Naive thymus-derived CD4-positive, alpha-beta T cell (primary cell): ENCODE data around the gene LPO. TPM values are rescaled to one million over a fixed set of nuclear protein-coding genes. Genes with fewer than 3 reads are reported as not detected.
A peak's percentile ranks its signal among the peaks of the same experiment; 100 is the strongest.

ENCODE experiments used
- ATAC-seq: fragments of 150-1000 bp; cut with Tn5 transposase; 2 replicates; pipeline ENCODE4 v1.10.0; 2021; ENCODE audit warnings: mild to moderate bottlenecking, moderate library complexity
- CTCF ChIA-PET: fragments of 350-600 bp; sonication (Branson Sonifier 250); formaldehyde crosslinking; loops from one replicate; lab custom pipeline; 2021; ENCODE audit warnings: antibody characterized with exemption; lab: Charles Lee
- POLR2A ChIA-PET: fragments of 350-600 bp; sonication (Branson Sonifier 250); formaldehyde crosslinking; loops from one replicate; lab custom pipeline; 2021; ENCODE audit warnings: antibody characterized with exemption, inconsistent platforms; lab: Charles Lee
- DNase-seq, 9 donors: peaks; one replicate each; pipeline versions ENCODE4 v3.0.0 to v3.0.0-alpha.2; 2020 to 2022; ENCODE audit warnings: mixed read lengths in 1 of 9
- H3K27ac ChIP-seq: one replicate; pipeline ENCODE4 v1.7.0; 2013; ENCODE audit warnings: mild to moderate bottlenecking, low read depth, low read length, moderate library complexity
- H3K27me3 ChIP-seq, 2 donors: one replicate each; pipeline ENCODE4 v1.7.0; 2013; ENCODE audit warnings: low read length in 2 of 2, mild to moderate bottlenecking in 2 of 2, moderate library complexity in 2 of 2; ENCODE audit not compliant: control insufficient read depth in 2 of 2, insufficient read depth in 2 of 2
- H3K36me3 ChIP-seq, 3 experiments: 1 replicate in 2 of 3; 2 replicates in 1 of 3; pipeline ENCODE4 v1.7.0; 2013; ENCODE audit warnings: low read length in 3 of 3, mild to moderate bottlenecking in 3 of 3, moderate library complexity in 1 of 3; ENCODE audit not compliant: insufficient read depth in 3 of 3, control insufficient read depth in 2 of 3
- H3K4me1 ChIP-seq, 2 donors: one replicate each; pipeline ENCODE4 v1.7.0; 2013; ENCODE audit warnings: low read length in 2 of 2, mild to moderate bottlenecking in 2 of 2, moderate library complexity in 1 of 2; ENCODE audit not compliant: control insufficient read depth in 2 of 2, insufficient read depth in 2 of 2
- H3K4me3 ChIP-seq: 2 replicates; pipeline ENCODE4 v1.7.0; 2013; ENCODE audit warnings: mild to moderate bottlenecking, low read length
- H3K9me3 ChIP-seq, 3 experiments: 1 replicate in 2 of 3; 2 replicates in 1 of 3; pipeline ENCODE4 v1.7.0; 2013; ENCODE audit warnings: low read length in 3 of 3; ENCODE audit not compliant: control insufficient read depth in 2 of 3
- H3K27ac Mint-ChIP-seq, 9 donors: one replicate each; pipeline ENCODE4 v1.8.0; 2020 to 2022; ENCODE audit warnings: mixed read lengths in 9 of 9, mild to moderate bottlenecking in 8 of 9, moderate library complexity in 5 of 9, inconsistent platforms in 2 of 9
- H3K27me3 Mint-ChIP-seq, 5 donors: one replicate each; pipeline ENCODE4 v1.8.0; 2021 to 2022; ENCODE audit warnings: mixed read lengths in 5 of 5, mild to moderate bottlenecking in 1 of 5
- H3K36me3 Mint-ChIP-seq, 5 donors: one replicate each; pipeline ENCODE4 v1.8.0; 2020 to 2022; ENCODE audit warnings: mixed read lengths in 5 of 5, mild to moderate bottlenecking in 3 of 5, inconsistent platforms in 1 of 5
- H3K4me1 Mint-ChIP-seq, 7 donors: one replicate each; pipeline ENCODE4 v1.8.0; 2020 to 2022; ENCODE audit warnings: mixed read lengths in 7 of 7, mild to moderate bottlenecking in 3 of 7, inconsistent platforms in 1 of 7
- H3K4me3 Mint-ChIP-seq, 10 donors: one replicate each; pipeline ENCODE4 v1.8.0; 2020 to 2022; ENCODE audit warnings: mild to moderate bottlenecking in 10 of 10, mixed read lengths in 10 of 10, moderate library complexity in 6 of 10, inconsistent platforms in 2 of 10
- H3K9me3 Mint-ChIP-seq, 11 donors: one replicate each; pipeline ENCODE4 v1.8.0; 2020 to 2022; ENCODE audit warnings: mixed read lengths in 11 of 11, mild to moderate bottlenecking in 4 of 11, inconsistent platforms in 1 of 11, moderate library complexity in 1 of 11
- intact Hi-C, 2 donors: fragments of 100-400 bp; cut with micrococcal nuclease; formaldehyde crosslinking; loops; one replicate each; pipeline ENCODE4 v1.15.1; 2023
- polyA plus RNA-seq, 2 donors: library from polyadenylated mRNA; unstranded; fragments of 300-500 nt; fragmentation: Illumina TruSeq; gene quantifications; one replicate each; pipeline ENCODE4 v1.2.3, GENCODE V29; 2021
- total RNA-seq, 6 experiments: library from RNA in 5 of 6; stranded (reverse) in 5 of 6; gene quantifications; 1 replicate in 5 of 6; 2 replicates in 1 of 6; pipeline ENCODE4 v1.2.3 and lab custom pipeline; 2021 to 2026

Gene LPO
- total and polyA plus RNA-seq, 7 experiments from 2014 or later, result 0.13 to 0.15 TPM; not detected in 5

GRCh38 chr17:58315750-58316149 lies 77.4 kb downstream of the LPO start:
- Mint-ChIP-seq H3K36me3 (peaks cover 0 to 12% (median 0%) of the 10 kb centered on the region in 5 donors), H3K9me3 (no peaks in the 10 kb centered on the region), H3K27ac (peak overlapping the region in 1 of 9 donors; percentile 29), H3K4me3 (no peak overlapping the region), H3K4me1 (peaks cover 7 to 18% (median 11%) of the 10 kb centered on the region in 7 donors), H3K27me3 (no peaks in the 10 kb centered on the region)
- Histone ChIP-seq H3K27ac (no peak overlapping the region), H3K9me3 (no peaks in the 10 kb centered on the region), H3K4me3 (no peak overlapping the region), H3K4me1 (peaks cover 11 to 12% of the 10 kb centered on the region in 2 donors), H3K27me3 (no peaks in the 10 kb centered on the region), H3K36me3 (peaks cover 0 to 4% (median 0%) of the 10 kb centered on the region in 3 experiments)
- ATAC-seq, result no peak
- intact Hi-C loops, result loop anchor here in 1 of 2 donors (2.0 kb wide), 1 partner anchor 37 kb away; the partner anchor contains the start of gene SUPT4H1
- POLR2A ChIA-PET, result interaction anchor here (1.5 to 17.0 kb wide), 4 partner anchors 11 to 36 kb away, joined by 5 to 792 read pairs (median 65); partner anchors contain the start of genes SUPT4H1 and TSPOAP1
- CTCF ChIA-PET, result interaction anchor here (1.1 to 12.5 kb wide), 7 partner anchors 11 to 690 kb away, joined by 4 to 257 read pairs (median 16); partner anchors contain the start of gene RNF43
- no peak for DNase-seq

DNA sequence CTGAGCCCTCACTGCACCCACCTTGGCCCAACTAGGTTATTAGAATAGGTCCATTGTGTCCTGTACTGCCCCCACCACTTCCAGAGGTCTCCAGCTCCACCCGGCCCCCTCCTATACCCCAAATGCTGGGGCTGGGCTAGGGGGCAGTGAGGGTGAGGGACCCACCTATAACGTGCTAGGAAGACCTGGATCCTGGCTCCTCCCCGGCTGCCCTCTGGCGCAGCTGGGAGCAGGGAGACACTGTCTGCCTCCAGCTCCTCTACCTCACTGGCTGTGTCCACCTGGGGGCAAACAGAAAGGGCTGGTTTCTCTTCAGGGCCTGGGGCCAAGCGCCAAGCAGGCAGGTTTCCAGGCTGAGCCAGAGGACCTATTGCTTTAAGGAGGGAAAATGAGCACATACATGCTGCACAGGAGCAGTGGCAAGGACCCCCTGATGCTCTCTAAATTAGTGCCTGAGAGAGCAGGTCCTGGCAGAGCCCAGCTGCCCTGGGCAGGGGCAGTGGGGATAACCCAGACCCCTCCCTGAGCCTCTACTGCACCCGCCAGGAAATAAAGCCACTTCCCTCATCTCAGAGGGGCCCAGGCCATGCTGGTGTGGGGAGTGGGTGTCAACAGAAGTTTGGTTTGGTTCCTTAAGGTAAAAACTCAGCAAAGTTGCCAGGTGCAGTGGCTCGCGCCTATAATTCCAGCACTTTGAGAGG lies 78.0 kb downstream of the LPO start:
- no peaks in the 10 kb centered on the region for H3K27me3 ChIP-seq
- Mint-ChIP-seq H3K27me3 (no peaks in the 10 kb centered on the region), H3K9me3 (no peaks in the 10 kb centered on the region), H3K4me3 (no peak overlapping the region), H3K36me3 (peaks cover 0 to 12% (median 0%) of the 10 kb centered on the region in 5 donors), H3K4me1 (peaks cover 8 to 18% (median 11%) of the 10 kb centered on the region in 7 donors), H3K27ac (peak overlapping the region in 2 of 9 donors; percentile 33 to 86)
- ATAC-seq, result no peak
- ChIA-PET CTCF (interaction anchor here (0.6 to 12.5 kb wide), 18 partner anchors 10 to 689 kb away, joined by 3 to 257 read pairs (median 11); partner anchors contain the start of genes HSF5, RNF43, SUPT4H1 and TSPOAP1), POLR2A (interaction anchor here (0.9 to 17.0 kb wide), 7 partner anchors 10 to 138 kb away, joined by 3 to 792 read pairs (median 14); partner anchors contain the start of genes RNF43, SUPT4H1 and TSPOAP1)
- peak in 1 of 9 donors; percentile 2 for DNase-seq
- no peak overlapping the region for H3K4me3 ChIP-seq
- intact Hi-C loops, result loop anchor here in 1 of 2 donors (2.0 kb wide), 1 partner anchor 36 kb away; the partner anchor contains the start of gene SUPT4H1
- peaks cover 11 to 12% of the 10 kb centered on the region in 2 donors for H3K4me1 ChIP-seq
- peaks cover 0 to 4% (median 0%) of the 10 kb centered on the region in 3 experiments for H3K36me3 ChIP-seq
- no peaks in the 10 kb centered on the region for H3K9me3 ChIP-seq
- H3K27ac ChIP-seq, result no peak overlapping the region

GRCh38 chr17:58317421-58318064 lies 79.2 kb downstream of the LPO start:
- H3K36me3 ChIP-seq, result peaks cover 0 to 4% (median 0%) of the 10 kb centered on the region in 3 experiments
- ChIA-PET CTCF (interaction anchor here (0.6 to 12.5 kb wide), 28 partner anchors 9 to 960 kb away, joined by 3 to 257 read pairs (median 4); partner anchors contain the start of genes HSF5, RNF43, SUPT4H1 and TSPOAP1), POLR2A (interaction anchor here (0.8 to 17.0 kb wide), 14 partner anchors 9 to 201 kb away, joined by 3 to 792 read pairs (median 6); partner anchors contain the start of genes HSF5, RNF43, SUPT4H1 and TSPOAP1)
- Mint-ChIP-seq H3K27me3 (no peaks in the 10 kb centered on the region), H3K27ac (peak overlapping the region; percentile 58 to 94 (median 84)), H3K4me3 (peak overlapping the region in 4 of 10 donors; percentile 4 to 58 (median 28)), H3K36me3 (peaks cover 0 to 18% (median 0%) of the 10 kb centered on the region in 5 donors), H3K9me3 (no peaks in the 10 kb centered on the region), H3K4me1 (peaks cover 10 to 26% (median 13%) of the 10 kb centered on the region in 7 donors)
- ATAC-seq (peak; percentile 95), DNase-seq (peak; percentile 44 to 83 (median 77))
- H3K4me1 ChIP-seq, result peaks cover 11 to 12% of the 10 kb centered on the region in 2 donors
- H3K27me3 ChIP-seq, result no peaks in the 10 kb centered on the region
- intact Hi-C loops, result loop anchor here (1.0 to 2.0 kb wide), 8 partner anchors 11 to 201 kb away; partner anchors contain the start of genes RNF43 (in 2 of the 2), SUPT4H1 (in 1 of the 2) and TSPOAP1 (in 1 of the 2)
- H3K4me3 ChIP-seq, result no peak overlapping the region
- peak overlapping the region; percentile 47 for H3K27ac ChIP-seq
- no peaks in the 10 kb centered on the region for H3K9me3 ChIP-seq

- H3K36me3 ChIP-seq, result peaks cover 0 to 4% (median 0%) of the 10 kb centered on the region in 3 experiments
- H3K9me3 Mint-ChIP-seq, result no peaks in the 10 kb centered on the region
- POLR2A ChIA-PET, result interaction anchor here (1.0 to 17.0 kb wide), 10 partner anchors 9 to 200 kb away, joined by 3 to 792 read pairs (median 7); partner anchors contain the start of genes HSF5, RNF43, SUPT4H1 and TSPOAP1
- H3K4me3 ChIP-seq, result no peak overlapping the region
- DNase-seq (peak in 3 of 9 donors; percentile 5 to 33 (median 5)), ATAC-seq (no peak)
- peaks cover 11 to 12% of the 10 kb centered on the region in 2 donors for H3K4me1 ChIP-seq
- peaks cover 0 to 16% (median 0%) of the 10 kb centered on the region in 5 donors for H3K36me3 Mint-ChIP-seq
- H3K27me3 ChIP-seq, result no peaks in the 10 kb centered on the region
- H3K27me3 Mint-ChIP-seq, result no peaks in the 10 kb centered on the region
- CTCF ChIA-PET, result interaction anchor here (0.6 to 12.5 kb wide), 25 partner anchors 8 to 688 kb away, joined by 3 to 257 read pairs (median 5); partner anchors contain the start of genes HSF5, RNF43, SUPT4H1 and TSPOAP1
- H3K4me1 Mint-ChIP-seq, result peaks cover 10 to 27% (median 14%) of the 10 kb centered on the region in 7 donors
- intact Hi-C loops, result no loop called here
- no peaks in the 10 kb centered on the region for H3K9me3 ChIP-seq
- peak overlapping the region in 5 of 9 donors; percentile 52 to 89 (median 77) for H3K27ac Mint-ChIP-seq
- H3K4me3 Mint-ChIP-seq, result no peak overlapping the region
- peak overlapping the region; percentile 47 for H3K27ac ChIP-seq
Measured at GRCh38 chr17:58318065-58318481, 79.7 kb downstream of the LPO start.

Other genes with a start within 250 kb of the LPO start
- 100 to 1,000 TPM; 115 to 362 (median 249) TPM for gene SRSF1, start 231.3 kb upstream of the LPO start, total RNA-seq
- 10 to 100 TPM; 48.7 to 49.3 TPM for gene SRSF1, start 231.3 kb upstream of the LPO start, polyA plus RNA-seq
- gene DYNLL2, start 155.2 kb upstream of the LPO start, total RNA-seq, result 10 to 100 TPM; 30.1 to 39.1 (median 35.1) TPM
- gene DYNLL2, start 155.2 kb upstream of the LPO start, polyA plus RNA-seq, result 1 to 10 TPM in 1 of 2 donors, under 1 TPM in 1; 0.55 to 1.6 TPM
- 1 to 10 TPM in 4 of 5 experiments, under 1 TPM in 1; 0.41 to 2.5 (median 1.3) TPM for gene OR4D1, start 90.2 kb upstream of the LPO start, total RNA-seq
- gene OR4D1, start 90.2 kb upstream of the LPO start, polyA plus RNA-seq, result 1 to 10 TPM; 2.5 to 3.3 TPM
- not detected for gene OR4D2, start 71.6 kb upstream of the LPO start, total RNA-seq
- not detected for gene OR4D2, start 71.6 kb upstream of the LPO start, polyA plus RNA-seq
- not detected for gene EPX, start 45.9 kb upstream of the LPO start, total RNA-seq
- not detected for gene EPX, start 45.9 kb upstream of the LPO start, polyA plus RNA-seq
- 10 to 100 TPM in 4 of 5 experiments, 1 to 10 TPM in 1; 10.0 to 29.1 (median 19.7) TPM for gene MKS1, start 19.3 kb upstream of the LPO start, total RNA-seq
- 10 to 100 TPM; 13.5 to 14.5 TPM for gene MKS1, start 19.3 kb upstream of the LPO start, polyA plus RNA-seq
- gene MPO, start 42.4 kb downstream of the LPO start, total RNA-seq, result 1 to 10 TPM in 1 of 5 experiments, under 1 TPM in 1, not detected in 3; 0.32 to 7.3 TPM
- gene MPO, start 42.4 kb downstream of the LPO start, polyA plus RNA-seq, result not detected
- gene TSPOAP1, start 90.2 kb downstream of the LPO start, total RNA-seq, result 10 to 100 TPM; 11.2 to 62.5 (median 20.5) TPM
- gene TSPOAP1, start 90.2 kb downstream of the LPO start, polyA plus RNA-seq, result 1 to 10 TPM in 1 of 2 donors, under 1 TPM in 1; 0.20 to 1.5 TPM
- gene SUPT4H1, start 113.6 kb downstream of the LPO start, total RNA-seq, result 10 to 100 TPM; 36.0 to 75.6 (median 62.3) TPM
- gene SUPT4H1, start 113.6 kb downstream of the LPO start, polyA plus RNA-seq, result 10 to 100 TPM; 69.4 to 91.7 TPM
- gene RNF43, start 178.9 kb downstream of the LPO start, total RNA-seq, result 1 to 10 TPM in 4 of 5 experiments, under 1 TPM in 1; 0.48 to 2.2 (median 1.9) TPM
- gene RNF43, start 178.9 kb downstream of the LPO start, polyA plus RNA-seq, result 1 to 10 TPM in 1 of 2 donors, under 1 TPM in 1; 0.96 to 1.1 TPM
- gene HSF5, start 249.8 kb downstream of the LPO start, total RNA-seq, result 1 to 10 TPM in 4 of 5 experiments, under 1 TPM in 1; 0.34 to 4.0 (median 3.1) TPM
- 1 to 10 TPM; 1.1 to 1.5 TPM for gene HSF5, start 249.8 kb downstream of the LPO start, polyA plus RNA-seq